Measurements from ENCODE around the gene KLF7.

DNA sequence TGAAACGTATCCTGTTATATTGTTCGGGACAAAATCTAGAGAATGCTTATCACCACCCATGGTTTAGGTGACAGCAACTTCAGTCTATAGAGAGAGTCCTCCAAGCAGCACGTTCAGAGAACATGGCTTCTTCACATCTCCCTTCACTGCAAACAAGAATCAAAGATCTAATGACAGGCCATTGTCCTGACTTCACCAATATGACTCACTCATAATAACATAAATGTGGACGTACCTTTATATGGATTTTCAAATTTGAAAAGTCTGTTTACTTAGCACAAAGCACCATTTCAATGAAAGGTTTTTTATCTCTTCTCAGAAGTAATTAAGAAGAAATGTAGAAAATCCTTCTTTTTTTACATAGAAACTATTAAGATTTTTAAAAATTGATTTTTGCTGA, 46.7 kb downstream of the KLF7 start:
- TF ChIP-seq EP300 (IDR thresholded peaks at IDR 0.05) (no peak), POLR2A (IDR thresholded peaks at IDR 0.05) (no peak)
- TF ChIP-seq, protein P1, sequence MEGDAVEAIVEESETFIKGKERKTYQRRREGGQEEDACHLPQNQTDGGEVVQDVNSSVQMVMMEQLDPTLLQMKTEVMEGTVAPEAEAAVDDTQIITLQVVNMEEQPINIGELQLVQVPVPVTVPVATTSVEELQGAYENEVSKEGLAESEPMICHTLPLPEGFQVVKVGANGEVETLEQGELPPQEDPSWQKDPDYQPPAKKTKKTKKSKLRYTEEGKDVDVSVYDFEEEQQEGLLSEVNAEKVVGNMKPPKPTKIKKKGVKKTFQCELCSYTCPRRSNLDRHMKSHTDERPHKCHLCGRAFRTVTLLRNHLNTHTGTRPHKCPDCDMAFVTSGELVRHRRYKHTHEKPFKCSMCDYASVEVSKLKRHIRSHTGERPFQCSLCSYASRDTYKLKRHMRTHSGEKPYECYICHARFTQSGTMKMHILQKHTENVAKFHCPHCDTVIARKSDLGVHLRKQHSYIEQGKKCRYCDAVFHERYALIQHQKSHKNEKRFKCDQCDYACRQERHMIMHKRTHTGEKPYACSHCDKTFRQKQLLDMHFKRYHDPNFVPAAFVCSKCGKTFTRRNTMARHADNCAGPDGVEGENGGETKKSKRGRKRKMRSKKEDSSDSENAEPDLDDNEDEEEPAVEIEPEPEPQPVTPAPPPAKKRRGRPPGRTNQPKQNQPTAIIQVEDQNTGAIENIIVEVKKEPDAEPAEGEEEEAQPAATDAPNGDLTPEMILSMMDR (IDR thresholded peaks at IDR 0.05) = no peak
